ENCODE results near the gene LIMK1. TPM values are rescaled to one million over a fixed set of nuclear protein-coding genes. Genes with fewer than 3 reads are reported as not detected.

LIMK1 gene
- total and polyA plus RNA-seq, 2 of the 4 experiments (the other 2 are of a cell fraction) = 25.8 to 48.0 TPM

GRCh38 chr7:74155810-74156395 is 72.3 kb downstream of the LIMK1 start:
- no peaks in the 10 kb centered on the region for H3K36me3 ChIP-seq (ENCODE audit: control insufficient read depth, insufficient read depth, low read length)
- no peak overlapping the region for H3K4ac ChIP-seq (ENCODE audit: low read depth, low read length)
- WGBS, 2 experiments (ENCODE audit: extremely low coverage in 2 of 2, insufficient read length in 1 of 2) = 100% methylated on average over 1 of the region's 9 CpGs; no CpG with 5 or more reads in 1 of the 2 experiments
- no peak overlapping the region for H2AK9ac ChIP-seq (replicated peaks; ENCODE audit: low read depth, low read length, poor library complexity)
- no peak overlapping the region for H3K14ac ChIP-seq (replicated peaks; ENCODE audit: low read depth, low read length)
- H2BK20ac ChIP-seq (ENCODE audit: low read depth, low read length) = no peak overlapping the region
- no peak for TF ChIP-seq CEBPB (IDR thresholded peaks at IDR 0.05; ENCODE audit: low read depth, low read length)
- no peak for TF ChIP-seq MAZ (IDR thresholded peaks at IDR 0.05; ENCODE audit: borderline replicate concordance, low read depth, low read length)
- TF ChIP-seq CTCF (conservative IDR thresholded peaks at IDR 0.05; ENCODE audit: low read depth, low read length) = no peak
- no peak for TF ChIP-seq SMC3 (IDR thresholded peaks at IDR 0.05; ENCODE audit: low read depth, low read length)
- no peak for TF ChIP-seq RCOR1 (IDR thresholded peaks at IDR 0.05; ENCODE audit: insufficient replicate concordance, low read length)
- TF ChIP-seq, protein P1, sequence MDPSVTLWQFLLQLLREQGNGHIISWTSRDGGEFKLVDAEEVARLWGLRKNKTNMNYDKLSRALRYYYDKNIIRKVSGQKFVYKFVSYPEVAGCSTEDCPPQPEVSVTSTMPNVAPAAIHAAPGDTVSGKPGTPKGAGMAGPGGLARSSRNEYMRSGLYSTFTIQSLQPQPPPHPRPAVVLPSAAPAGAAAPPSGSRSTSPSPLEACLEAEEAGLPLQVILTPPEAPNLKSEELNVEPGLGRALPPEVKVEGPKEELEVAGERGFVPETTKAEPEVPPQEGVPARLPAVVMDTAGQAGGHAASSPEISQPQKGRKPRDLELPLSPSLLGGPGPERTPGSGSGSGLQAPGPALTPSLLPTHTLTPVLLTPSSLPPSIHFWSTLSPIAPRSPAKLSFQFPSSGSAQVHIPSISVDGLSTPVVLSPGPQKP (IDR thresholded peaks at IDR 0.05; ENCODE audit: borderline replicate concordance, low read depth, low read length) = no peak
- TF ChIP-seq FOS (IDR thresholded peaks at IDR 0.05; ENCODE audit: low read depth, low read length) = no peak
- TF ChIP-seq MXI1 (IDR thresholded peaks at IDR 0.05; ENCODE audit: borderline replicate concordance, low read depth, low read length) = no peak
- TF ChIP-seq RAD21 (IDR thresholded peaks at IDR 0.05; ENCODE audit: low read length) = no peak
- no peak for TF ChIP-seq NFE2L2 (IDR thresholded peaks at IDR 0.05; ENCODE audit: low read depth, low read length)
- TF ChIP-seq RFX5 (IDR thresholded peaks at IDR 0.05; ENCODE audit: low read depth, low read length) = no peak
- no peak for TF ChIP-seq MAFK (IDR thresholded peaks at IDR 0.05; ENCODE audit: low read depth, low read length)
- no peak for TF ChIP-seq POLR2A (IDR thresholded peaks at IDR 0.05; ENCODE audit: low read depth, low read length)
- no peak for TF ChIP-seq USF2 (IDR thresholded peaks at IDR 0.05; ENCODE audit: low read depth, low read length)
- no peak for TF ChIP-seq CHD1 (IDR thresholded peaks at IDR 0.05; ENCODE audit: low read depth, low read length)
- no peak for TF ChIP-seq BHLHE40 (IDR thresholded peaks at IDR 0.05; ENCODE audit: low read depth, low read length)
- no peak overlapping the region for H2AFZ ChIP-seq (replicated peaks; ENCODE audit: low read length, poor library complexity)
- H3K9ac ChIP-seq (ENCODE audit: low read depth, low read length) = no peak overlapping the region
- H3K56ac ChIP-seq (ENCODE audit: extremely low read depth, insufficient read depth, low read length) = no peak overlapping the region
- DNase-seq (no peak), ATAC-seq (ENCODE audit: low read depth) (no peak)
- no peak overlapping the region for H2BK120ac ChIP-seq (ENCODE audit: low read depth, low read length)
- dilution Hi-C loops (cut with HindIII; ENCODE audit: low sequenced_read_pairs, unreplicated experiment) (no loop called here), in situ Hi-C loops (cut with MboI; ENCODE audit: low sequenced_read_pairs) (no loop called here), intact Hi-C loops (cut with micrococcal nuclease) (no loop called here)
- H3K4me3 ChIP-seq (ENCODE audit: insufficient read depth, low read depth, low read length) = no peak overlapping the region
- H3K4me2 ChIP-seq (ENCODE audit: low read depth, low read length) = no peak overlapping the region
- H3K79me1 ChIP-seq (ENCODE audit: low read depth in 1 of 2, low read length in 2 of 2) = no peaks in the 10 kb centered on the region
- H4K8ac ChIP-seq (ENCODE audit: low read depth in 2 of 2, low read length in 2 of 2) = no peak overlapping the region
- no peak overlapping the region for H4K91ac ChIP-seq (ENCODE audit: insufficient read depth, low read depth, low read length)
- ChIA-PET POLR2A (ENCODE audit: unreplicated experiment) (no interaction called here), CTCF (interaction anchor here (0.9 kb wide), 1 partner anchor 9 kb away, joined by 4 read pairs; no protein-coding TSS in a partner anchor)
- H3K23ac ChIP-seq (ENCODE audit: low read depth, low read length) = no peak overlapping the region
- no peak overlapping the region for H2BK5ac ChIP-seq (ENCODE audit: low read depth, low read length, poor library complexity, severe bottlenecking)
- H4K5ac ChIP-seq (ENCODE audit: low read depth, low read length) = no peak overlapping the region
- no peaks in the 10 kb centered on the region for H3K4me1 ChIP-seq (ENCODE audit: control insufficient read depth, insufficient read depth, low read length)
- H2AK5ac ChIP-seq (ENCODE audit: low read depth, low read length) = 0 out of 2 replicates have a peak overlapping the region, but pooled peaks have one; percentile 7
- H3K27ac ChIP-seq (ENCODE audit: insufficient read depth, low read length) = no peak overlapping the region
- H3K9me3 ChIP-seq (ENCODE audit: control insufficient read depth, insufficient read depth, low read length) = no peaks in the 10 kb centered on the region
- no peaks in the 10 kb centered on the region for H3K27me3 ChIP-seq (ENCODE audit: control insufficient read depth, insufficient read depth, low read length)
- H2BK15ac ChIP-seq (ENCODE audit: low read depth, low read length) = no peak overlapping the region
- H3K9me1 ChIP-seq (ENCODE audit: insufficient read depth, low read length) = 0 out of 2 replicates have a peak, but pooled peaks cover 2% of the 10 kb centered on the region
- no TSS peak for BruUV-seq (replicated peaks)
- H4K20me1 ChIP-seq (ENCODE audit: insufficient read depth, low read length) = no peaks in the 10 kb centered on the region
- no peak overlapping the region for H3K18ac ChIP-seq (ENCODE audit: low read depth, low read length)

All from IMR-90 (cell line).